Motor neuron (in vitro differentiated cells): ENCODE measurements around the gene GCC2. TPM values are rescaled to one million over a fixed set of nuclear protein-coding genes. Genes with fewer than 3 reads are reported as not detected.

Experiments used
- ATAC-seq, 8 experiments: fragments of 200-7000 bp; cut with Tn5 transposase; replicated peaks in 6 of 8; 2 replicates each; pipeline ENCODE4 v1.8.0; 2021; ENCODE audit warnings: mild to moderate bottlenecking in 8 of 8, moderate library complexity in 8 of 8
- H3K27ac ChIP-seq, 2 donors: fragments of 250-450 bp; sonication (Bioruptor Pico); 2 replicates each; pipeline ENCODE4 v1.9.0; 2021; ENCODE audit warnings: antibody characterized with exemption in 2 of 2, mild to moderate bottlenecking in 2 of 2, moderate library complexity in 1 of 2
- H3K4me1 ChIP-seq, 2 donors: fragments of 250-450 bp; sonication (Bioruptor Pico); replicated peaks in 1 of 2; 2 replicates each; pipeline ENCODE4 v1.6.1; 2021; ENCODE audit warnings: antibody characterized with exemption in 2 of 2, mild to moderate bottlenecking in 2 of 2, moderate library complexity in 1 of 2
- H3K4me3 ChIP-seq, 5 donors: fragments of 250-450 bp; sonication (Bioruptor Pico); 2 replicates each; pipeline ENCODE4 v1.9.0; 2021; ENCODE audit warnings: antibody characterized with exemption in 5 of 5, mild to moderate bottlenecking in 5 of 5, moderate library complexity in 4 of 5
- WGBS, 10 experiments: fragments of 450-650 bp; shearing (Covaris generic); methylation state at CpG; one replicate each; pipeline ENCODE4 v1.0.0; 2022; 5-methylcytosine and 5-hydroxymethylcytosine counted together
- in situ Hi-C, 9 experiments: fragments of 400-800 bp; cut with MboI; loops; one replicate each; pipeline ENCODE4 v1.15.0; 2021; ENCODE audit warnings: low sequenced_read_pairs in 9 of 9, low pct_unique_long_range_greater_than_20kb in 2 of 9; ENCODE audit not compliant: unreplicated experiment in 9 of 9
- total RNA-seq, 8 experiments: library from RNA; unstranded; fragments of 300-600 nt; gene quantifications; 2 replicates each; pipeline versions ENCODE4 v1.2.3 to v1.2.4, GENCODE V29; 2022

Gene GCC2
- total RNA-seq: 10 to 100 TPM; 17.5 to 57.6 (median 38.6) TPM

- peak within 1 kb of the TSS; percentile 64 to 85 for H3K27ac ChIP-seq
- peak; percentile 91 to 98 (median 96) for ATAC-seq
- H3K4me3 ChIP-seq: peak within 1 kb of the TSS; percentile 59 to 99 (median 77)
- H3K4me1 ChIP-seq: peaks cover 3 to 8% of the 10 kb centered on the region in 2 donors
- WGBS, 10 experiments: 0 to 5% (median 2%) methylated on average over 4 to 35 of the region's 55 CpGs; no CpG with 5 or more reads in 5 of the 10 experiments
- in situ Hi-C loops: no loop called here
These were observed at the start of gene GCC2 for GRCh38 chr2:108448678-108449409. TSS of gene GCC2 (plus strand) at chr2:108449206. CDS start at chr2:108449275, 69 bp downstream.

GRCh38 chr2:108399479-108399878 lies 49.5 kb upstream of the GCC2 start:
- no peak overlapping the region for H3K27ac ChIP-seq
- H3K4me3 ChIP-seq: no peak overlapping the region
- no peak for ATAC-seq
- WGBS, 10 experiments: 80 to 100% (median 96%) methylated on average over 1 to 2 of the region's 2 CpGs; no CpG with 5 or more reads in 6 of the 10 experiments
- in situ Hi-C loops: no loop called here
- H3K4me1 ChIP-seq: no peaks in the 10 kb centered on the region

GRCh38 chr2:108401800-108402199 lies 47.2 kb upstream of the GCC2 start:
- ATAC-seq: no peak
- Histone ChIP-seq H3K27ac (no peak overlapping the region), H3K4me1 (no peaks in the 10 kb centered on the region), H3K4me3 (no peak overlapping the region)
- in situ Hi-C loops: no loop called here
- WGBS, 10 experiments: 25 to 100% (median 71%) methylated on average over 1 to 3 of the region's 3 CpGs; no CpG with 5 or more reads in 4 of the 10 experiments

GRCh38 chr2:108403494-108403893 lies 45.5 kb upstream of the GCC2 start:
- H3K27ac ChIP-seq: no peak overlapping the region
- no peaks in the 10 kb centered on the region for H3K4me1 ChIP-seq
- H3K4me3 ChIP-seq: no peak overlapping the region
- ATAC-seq: peak in 4 of 8 experiments; percentile 50 to 67 (median 56)
- in situ Hi-C loops: no loop called here
- 0 to 67% (median 11%) methylated on average over 1 to 7 of the region's 7 CpGs; no CpG with 5 or more reads in 3 of the 10 experiments for WGBS, 10 experiments

- no peaks in the 10 kb centered on the region for H3K4me1 ChIP-seq
- no peak overlapping the region for H3K4me3 ChIP-seq
- no peak for ATAC-seq
- 43 to 95% (median 79%) methylated on average over 2 to 4 of the region's 4 CpGs; no CpG with 5 or more reads in 2 of the 10 experiments for WGBS, 10 experiments
- H3K27ac ChIP-seq: no peak overlapping the region
- in situ Hi-C loops: no loop called here
These were observed 44.1 kb upstream of the GCC2 start for GRCh38 chr2:108404784-108405397.

GRCh38 chr2:108407864-108408729 lies 40.9 kb upstream of the GCC2 start:
- WGBS, 10 experiments: 56 to 100% (median 83%) methylated on average over 2 to 6 of the region's 6 CpGs; no CpG with 5 or more reads in 1 of the 10 experiments
- no peak overlapping the region for H3K27ac ChIP-seq
- H3K4me3 ChIP-seq: no peak overlapping the region
- in situ Hi-C loops: no loop called here
- no peaks in the 10 kb centered on the region for H3K4me1 ChIP-seq
- ATAC-seq: no peak

GRCh38 chr2:108409768-108410167 lies 39.2 kb upstream of the GCC2 start:
- in situ Hi-C loops: no loop called here
- Histone ChIP-seq H3K4me1 (no peaks in the 10 kb centered on the region), H3K27ac (no peak overlapping the region), H3K4me3 (no peak overlapping the region)
- ATAC-seq: peak in 3 of 8 experiments; percentile 33 to 67 (median 57)
- 0 to 100% (median 80%) methylated on average over 1 of the region's 1 CpG; no CpG with 5 or more reads in 1 of the 10 experiments for WGBS, 10 experiments

- in situ Hi-C loops: no loop called here
- ATAC-seq: peak in 2 of 8 experiments; percentile 16 to 33
These were observed 35.9 kb upstream of the GCC2 start for GRCh38 chr2:108412995-108413710.

GRCh38 chr2:108413711-108414095 lies 35.3 kb upstream of the GCC2 start:
- ATAC-seq: peak in 2 of 8 experiments; percentile 61 to 74
- in situ Hi-C loops: no loop called here
- H3K27ac ChIP-seq: no peak overlapping the region

More at GRCh38 chr2:108412995-108413710, 35.9 kb upstream of the GCC2 start:
- WGBS, 10 experiments: 0 to 89% (median 67%) methylated on average over 1 of the region's 1 CpG; no CpG with 5 or more reads in 5 of the 10 experiments
- no peak overlapping the region for H3K27ac ChIP-seq
- no peak overlapping the region for H3K4me3 ChIP-seq
- no peaks in the 10 kb centered on the region for H3K4me1 ChIP-seq

GRCh38 chr2:108414256-108414876 lies 34.6 kb upstream of the GCC2 start:
- no peak overlapping the region for H3K27ac ChIP-seq
- no peak overlapping the region for H3K4me3 ChIP-seq
- no peaks in the 10 kb centered on the region for H3K4me1 ChIP-seq
- no peak for ATAC-seq
- in situ Hi-C loops: no loop called here
- WGBS, 10 experiments: 10 to 100% (median 100%) methylated on average over 1 to 2 of the region's 3 CpGs; no CpG with 5 or more reads in 3 of the 10 experiments

More at GRCh38 chr2:108413711-108414095, 35.3 kb upstream of the GCC2 start:
- Histone ChIP-seq H3K4me3 (no peak overlapping the region), H3K4me1 (no peaks in the 10 kb centered on the region)
- 33 to 80% (median 80%) methylated on average over 1 of the region's 1 CpG; no CpG with 5 or more reads in 7 of the 10 experiments for WGBS, 10 experiments

GRCh38 chr2:108414945-108415344 lies 34.1 kb upstream of the GCC2 start:
- Histone ChIP-seq H3K4me3 (no peak overlapping the region), H3K27ac (no peak overlapping the region), H3K4me1 (no peaks in the 10 kb centered on the region)
- no peak for ATAC-seq
- in situ Hi-C loops: no loop called here
- WGBS, 10 experiments: 31 to 100% (median 87%) methylated on average over 1 to 2 of the region's 2 CpGs; no CpG with 5 or more reads in 2 of the 10 experiments

GRCh38 chr2:108417254-108417653 lies 31.8 kb upstream of the GCC2 start:
- ATAC-seq: peak in 1 of 8 experiments; percentile 44
- Histone ChIP-seq H3K4me1 (no peaks in the 10 kb centered on the region), H3K4me3 (no peak overlapping the region), H3K27ac (no peak overlapping the region)
- in situ Hi-C loops: no loop called here
- WGBS, 10 experiments: 20 to 91% (median 80%) methylated on average over 1 to 2 of the region's 2 CpGs; no CpG with 5 or more reads in 5 of the 10 experiments
